ENCODE results near the gene ASAH2B. TPM values are rescaled to one million over a fixed set of nuclear protein-coding genes. Genes with fewer than 3 reads are reported as not detected.

The ASAH2B gene
- total RNA-seq, 4 donors from 2014 or later = 0.37 to 4.8 (median 3.7) TPM

DNA sequence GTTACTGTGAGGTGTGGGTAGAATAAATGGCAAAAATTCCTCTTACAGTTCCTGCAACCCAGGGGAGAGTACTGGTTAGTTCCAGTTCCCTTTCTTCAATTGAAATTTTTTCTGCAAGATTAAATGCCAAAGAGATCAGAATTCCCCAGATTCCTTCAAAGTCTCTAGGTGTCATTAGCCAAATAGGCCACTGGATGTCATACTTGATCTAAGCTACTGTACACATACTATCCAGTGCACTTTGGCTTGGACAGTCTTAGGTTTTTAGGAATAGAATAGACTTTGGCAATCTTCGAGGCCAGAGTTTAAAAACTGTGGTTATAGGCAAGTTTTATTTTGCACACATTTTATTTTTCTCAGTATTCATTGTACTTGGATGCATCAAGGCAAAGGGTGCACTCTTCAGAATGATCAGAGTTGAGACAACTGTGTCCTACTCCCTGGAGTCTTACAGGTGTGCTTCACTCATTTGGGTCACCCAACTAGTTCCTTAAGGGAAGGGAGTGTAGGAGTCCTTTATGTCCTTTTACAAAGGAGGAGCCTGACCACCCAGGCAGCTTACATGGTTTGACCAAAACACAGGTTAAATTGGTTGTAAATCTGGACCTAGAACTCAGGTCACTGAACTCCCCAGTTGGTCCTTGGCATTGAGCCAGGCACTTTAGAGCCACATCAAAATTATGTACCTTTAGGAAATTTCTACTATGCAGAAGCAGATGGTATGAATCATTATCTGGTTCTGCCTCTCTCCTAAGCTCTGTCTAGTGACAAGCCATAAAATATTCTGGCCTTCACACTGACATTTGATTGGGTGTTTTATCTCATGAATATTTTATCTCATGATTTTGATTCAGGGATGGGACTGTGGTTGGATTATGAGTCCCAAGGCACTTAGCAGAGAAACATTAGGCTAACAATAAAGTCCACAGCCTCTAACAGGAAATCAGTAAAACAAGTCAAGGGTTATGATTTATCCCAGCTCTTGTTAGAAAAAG, 49.5 kb downstream of the ASAH2B start:
- H3K27me3 ChIP-seq = no peaks in the 10 kb centered on the region
- no peaks in the 10 kb centered on the region for H3K36me3 ChIP-seq
- 23 to 40% methylated on average over 1 of the region's 1 CpG for WGBS, 2 donors (ENCODE audit: low coverage in 1 of 2)
- no peak overlapping the region for H3K27ac ChIP-seq
- H3K4me1 ChIP-seq = peaks cover 0 to 4% (median 0%) of the 10 kb centered on the region in 4 donors
- no peak overlapping the region for H3K4me3 ChIP-seq
- H3K9me3 ChIP-seq = no peaks in the 10 kb centered on the region
- intact Hi-C loops (cut with DNase I; ENCODE audit: low total_unique reads) (no loop called here), in situ Hi-C loops (cut with MboI; ENCODE audit: low pct_ligation_motif_present in 1 of 4, low pct_unique_long_range_greater_than_20kb in 1 of 4, low sequenced_read_pairs in 3 of 4) (no loop called here)
- no peak for TF ChIP-seq EP300 (IDR thresholded peaks at IDR 0.05; ENCODE audit: low read depth)
- no peak for TF ChIP-seq POLR2AphosphoS5 (IDR thresholded peaks at IDR 0.05)
- TF ChIP-seq POLR2A (IDR thresholded peaks at IDR 0.05) = no peak
- TF ChIP-seq, protein P1, sequence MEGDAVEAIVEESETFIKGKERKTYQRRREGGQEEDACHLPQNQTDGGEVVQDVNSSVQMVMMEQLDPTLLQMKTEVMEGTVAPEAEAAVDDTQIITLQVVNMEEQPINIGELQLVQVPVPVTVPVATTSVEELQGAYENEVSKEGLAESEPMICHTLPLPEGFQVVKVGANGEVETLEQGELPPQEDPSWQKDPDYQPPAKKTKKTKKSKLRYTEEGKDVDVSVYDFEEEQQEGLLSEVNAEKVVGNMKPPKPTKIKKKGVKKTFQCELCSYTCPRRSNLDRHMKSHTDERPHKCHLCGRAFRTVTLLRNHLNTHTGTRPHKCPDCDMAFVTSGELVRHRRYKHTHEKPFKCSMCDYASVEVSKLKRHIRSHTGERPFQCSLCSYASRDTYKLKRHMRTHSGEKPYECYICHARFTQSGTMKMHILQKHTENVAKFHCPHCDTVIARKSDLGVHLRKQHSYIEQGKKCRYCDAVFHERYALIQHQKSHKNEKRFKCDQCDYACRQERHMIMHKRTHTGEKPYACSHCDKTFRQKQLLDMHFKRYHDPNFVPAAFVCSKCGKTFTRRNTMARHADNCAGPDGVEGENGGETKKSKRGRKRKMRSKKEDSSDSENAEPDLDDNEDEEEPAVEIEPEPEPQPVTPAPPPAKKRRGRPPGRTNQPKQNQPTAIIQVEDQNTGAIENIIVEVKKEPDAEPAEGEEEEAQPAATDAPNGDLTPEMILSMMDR (IDR thresholded peaks at IDR 0.05) = peak; percentile 7 to 61 (median 43)
- DNase-seq = no peak

DNA sequence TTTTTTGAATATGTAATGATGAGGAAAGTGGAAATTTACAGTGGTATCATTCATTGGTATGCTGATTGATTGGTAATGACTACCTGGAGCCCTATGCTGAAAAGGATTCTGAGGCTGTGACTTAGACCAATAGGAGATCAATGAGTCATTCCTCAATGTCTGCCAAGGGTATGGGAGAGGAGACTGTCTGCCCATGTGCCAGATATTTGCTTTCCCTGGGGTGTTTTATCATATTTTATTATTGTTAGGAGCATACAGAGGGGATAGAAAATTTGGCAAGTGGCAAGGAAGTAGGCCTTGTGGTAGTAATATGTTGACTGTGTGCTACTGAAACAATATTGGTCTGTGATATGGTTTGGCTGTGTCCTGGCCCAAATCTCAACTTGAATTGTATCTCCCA, 54.8 kb downstream of the ASAH2B start:
- no peaks in the 10 kb centered on the region for H3K36me3 ChIP-seq
- no peak overlapping the region for H3K27ac ChIP-seq
- TF ChIP-seq, protein P1 (IDR thresholded peaks at IDR 0.05) = no peak
- TF ChIP-seq POLR2A (IDR thresholded peaks at IDR 0.05) = no peak
- TF ChIP-seq POLR2AphosphoS5 (IDR thresholded peaks at IDR 0.05) = no peak
- no peak overlapping the region for H3K4me3 ChIP-seq
- H3K27me3 ChIP-seq = no peaks in the 10 kb centered on the region
- no peaks in the 10 kb centered on the region for H3K4me1 ChIP-seq
- H3K9me3 ChIP-seq = no peaks in the 10 kb centered on the region
- intact Hi-C loops (cut with DNase I; ENCODE audit: low total_unique reads) (no loop called here), in situ Hi-C loops (cut with MboI; ENCODE audit: low pct_ligation_motif_present in 1 of 4, low pct_unique_long_range_greater_than_20kb in 1 of 4, low sequenced_read_pairs in 3 of 4) (no loop called here)
- DNase-seq = no peak

DNA sequence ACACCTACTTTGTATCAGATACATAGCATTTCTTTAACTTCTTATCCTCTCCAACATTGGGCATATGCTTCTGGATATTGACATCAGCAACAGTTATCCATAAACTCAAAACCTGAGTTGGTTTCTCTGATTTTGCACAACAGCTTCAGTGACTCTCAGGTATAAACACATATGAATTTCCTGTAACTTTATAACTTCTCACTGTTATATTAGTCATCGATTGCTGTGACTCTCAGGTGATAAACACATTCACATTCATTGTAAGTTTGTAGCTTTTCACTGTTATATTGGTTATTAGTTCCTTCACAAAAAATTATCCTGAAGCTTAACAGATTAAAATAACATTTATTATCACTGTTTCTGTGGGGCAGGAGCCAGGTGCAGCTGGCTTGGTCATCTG, 57.0 kb downstream of the ASAH2B start:
- Histone ChIP-seq H3K27ac (no peak overlapping the region), H3K4me1 (no peaks in the 10 kb centered on the region), H3K9me3 (no peaks in the 10 kb centered on the region), H3K36me3 (no peaks in the 10 kb centered on the region), H3K27me3 (no peaks in the 10 kb centered on the region), H3K4me3 (no peak overlapping the region)
- intact Hi-C loops (cut with DNase I; ENCODE audit: low total_unique reads) = no loop called here
- in situ Hi-C loops (cut with MboI; ENCODE audit: low pct_ligation_motif_present in 1 of 4, low pct_unique_long_range_greater_than_20kb in 1 of 4, low sequenced_read_pairs in 3 of 4) = no loop called here
- WGBS, 2 donors (ENCODE audit: low coverage in 1 of 2) = 81 to 100% methylated on average over 1 of the region's 1 CpG
- TF ChIP-seq, protein P1 (IDR thresholded peaks at IDR 0.05) = no peak
- TF ChIP-seq EP300 (IDR thresholded peaks at IDR 0.05; ENCODE audit: low read depth) (no peak), POLR2A (IDR thresholded peaks at IDR 0.05) (no peak), POLR2AphosphoS5 (IDR thresholded peaks at IDR 0.05) (no peak)
- no peak for DNase-seq

DNA sequence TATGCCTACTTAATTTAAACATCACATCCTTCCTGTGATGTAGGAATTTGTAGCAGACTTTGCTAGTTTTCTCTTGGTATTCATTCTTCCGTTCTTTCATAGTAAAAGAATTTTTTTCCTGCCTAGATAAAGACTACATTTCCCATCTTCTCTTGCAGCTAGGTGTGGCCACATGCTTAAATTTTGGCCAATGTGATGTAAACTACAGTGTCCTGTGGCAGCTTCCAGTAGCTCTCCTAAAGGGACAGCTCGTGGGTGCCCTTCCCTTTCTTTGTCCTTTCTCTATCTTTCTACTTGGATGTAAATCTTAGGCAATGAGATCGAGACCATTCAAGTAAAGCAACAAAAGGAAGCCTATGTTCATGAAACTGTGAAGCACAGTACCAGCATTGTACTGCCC, 58.6 kb downstream of the ASAH2B start:
- no peak for DNase-seq
- intact Hi-C loops (cut with DNase I; ENCODE audit: low total_unique reads) = no loop called here
- in situ Hi-C loops (cut with MboI; ENCODE audit: low pct_ligation_motif_present in 1 of 4, low pct_unique_long_range_greater_than_20kb in 1 of 4, low sequenced_read_pairs in 3 of 4) = no loop called here
- TF ChIP-seq EP300 (IDR thresholded peaks at IDR 0.05; ENCODE audit: low read depth) = no peak
- TF ChIP-seq, protein P1 (IDR thresholded peaks at IDR 0.05) = no peak
- no peak for TF ChIP-seq POLR2AphosphoS5 (IDR thresholded peaks at IDR 0.05)
- TF ChIP-seq POLR2A (IDR thresholded peaks at IDR 0.05) = no peak
- H3K4me3 ChIP-seq = no peak overlapping the region
- H3K27me3 ChIP-seq = no peaks in the 10 kb centered on the region
- H3K4me1 ChIP-seq = no peaks in the 10 kb centered on the region
- H3K36me3 ChIP-seq = no peaks in the 10 kb centered on the region
- H3K27ac ChIP-seq = no peak overlapping the region
- H3K9me3 ChIP-seq = no peaks in the 10 kb centered on the region
- 71 to 75% methylated on average over 2 to 3 of the region's 3 CpGs for WGBS, 2 donors (ENCODE audit: low coverage in 1 of 2)

Measured in transverse colon (tissue), 4 donors.